Mesendoderm (in vitro differentiated cells): ENCODE measurements around the gene ZBTB8A.

Source experiments
- DNase-seq: peaks from one replicate; pipeline ENCODE4 v3.0.0; 2013
- H2AK5ac ChIP-seq: 2 replicates; pipeline ENCODE4 v1.6.1; 2013; ENCODE audit warnings: low read length, inconsistent platforms
- H2BK120ac ChIP-seq: 2 replicates; pipeline ENCODE4 v1.6.1; 2013; ENCODE audit warnings: low read depth, mild to moderate bottlenecking, low read length, moderate library complexity, mixed read lengths
- H2BK15ac ChIP-seq: replicated peaks from 2 replicates; pipeline ENCODE4 v1.6.1; 2013; ENCODE audit warnings: low read depth, mild to moderate bottlenecking, moderate library complexity
- H2BK5ac ChIP-seq: 2 replicates; pipeline ENCODE4 v1.6.1; 2013; ENCODE audit warnings: low read length, inconsistent platforms
- H3K18ac ChIP-seq: 2 replicates; pipeline ENCODE4 v1.6.1; 2013; ENCODE audit warnings: mild to moderate bottlenecking, low read length, mixed read lengths
- H3K23ac ChIP-seq: one replicate; pipeline ENCODE4 v1.6.1; 2013; ENCODE audit warnings: low read length
- H3K27ac ChIP-seq: 2 replicates; pipeline ENCODE4 v1.5.1; 2013; ENCODE audit warnings: low read depth, mild to moderate bottlenecking, inconsistent platforms, low read length, moderate library complexity
- H3K27me3 ChIP-seq: 2 replicates; pipeline ENCODE4 v1.6.1; 2013; ENCODE audit warnings: low read length, control low read depth, mild to moderate bottlenecking, inconsistent platforms; ENCODE audit not compliant: insufficient read depth, poor library complexity
- H3K36me3 ChIP-seq: 2 replicates; pipeline ENCODE4 v1.6.1; 2013; ENCODE audit warnings: low read length, inconsistent platforms; ENCODE audit not compliant: control insufficient read depth, insufficient read depth
- H3K4ac ChIP-seq: one replicate; pipeline ENCODE4 v1.6.1; 2013; ENCODE audit warnings: low read depth, mild to moderate bottlenecking, low read length, moderate library complexity
- H3K4me1 ChIP-seq: 2 replicates; pipeline ENCODE4 v1.6.1; 2013; ENCODE audit warnings: low read depth, low read length, inconsistent platforms; ENCODE audit not compliant: control insufficient read depth
- H3K4me2 ChIP-seq: 2 replicates; pipeline ENCODE4 v1.6.1; 2013; ENCODE audit warnings: low read length
- H3K4me3 ChIP-seq: 2 replicates; pipeline ENCODE4 v1.5.1; 2013; ENCODE audit warnings: mild to moderate bottlenecking, low read length
- H3K56ac ChIP-seq: one replicate; pipeline ENCODE4 v1.6.1; 2013; ENCODE audit warnings: low read length
- H3K79me1 ChIP-seq: 2 replicates; pipeline ENCODE4 v1.6.1; 2013; ENCODE audit warnings: low read length, inconsistent platforms
- H3K79me2 ChIP-seq: 2 replicates; pipeline ENCODE4 v1.6.1; 2013; ENCODE audit warnings: mild to moderate bottlenecking, low read length; ENCODE audit not compliant: control insufficient read depth, insufficient read depth
- H3K9ac ChIP-seq: 2 replicates; pipeline ENCODE4 v1.6.1; 2013; ENCODE audit warnings: low read length, inconsistent platforms
- H4K5ac ChIP-seq: one replicate; pipeline ENCODE4 v1.6.1; 2013; ENCODE audit warnings: low read length
- H4K8ac ChIP-seq: one replicate; pipeline ENCODE4 v1.6.1; 2013; ENCODE audit warnings: low read depth, mild to moderate bottlenecking, control low read depth, low read length, moderate library complexity
- WGBS: extraction: QIAGEN DNeasy Blood & Tissue Kit; methylation state at CpG from one replicate; pipeline ENCODE4 v1.1.7; 2013; ENCODE audit warnings: low lambda C conversion rate, missing lambda C conversion rate; ENCODE audit not compliant: insufficient coverage; ENCODE audit errors: extremely low coverage; 5-methylcytosine and 5-hydroxymethylcytosine counted together

The ZBTB8A gene

GRCh38 chr1:32644426-32644825 lies 105.2 kb downstream of the ZBTB8A start:
- no peaks in the 10 kb centered on the region for H3K4me1 ChIP-seq
- no peak overlapping the region for H3K18ac ChIP-seq
- no peak overlapping the region for H3K4me3 ChIP-seq
- H2BK15ac ChIP-seq: no peak overlapping the region
- no peak overlapping the region for H2BK5ac ChIP-seq
- no peak overlapping the region for H3K9ac ChIP-seq
- H3K79me1 ChIP-seq: peaks cover 11% of the 10 kb centered on the region
- peak overlapping the region; percentile 56 for H4K8ac ChIP-seq
- H3K27me3 ChIP-seq: no peaks in the 10 kb centered on the region
- no peak overlapping the region for H3K23ac ChIP-seq
- H3K36me3 ChIP-seq: no peaks in the 10 kb centered on the region
- peak overlapping the region; percentile 73 for H3K27ac ChIP-seq
- peaks cover 19% of the 10 kb centered on the region for H3K79me2 ChIP-seq
- H3K56ac ChIP-seq: no peak overlapping the region
- H4K5ac ChIP-seq: no peak overlapping the region
- no peak overlapping the region for H3K4me2 ChIP-seq
- no peak for DNase-seq
- H2BK120ac ChIP-seq: peak overlapping the region; percentile 28
- no peak overlapping the region for H3K4ac ChIP-seq
- no peak overlapping the region for H2AK5ac ChIP-seq
- no CpG with 5 or more reads among the region's 4 CpGs for WGBS

GRCh38 chr1:32647308-32648134 lies 108.3 kb downstream of the ZBTB8A start:
- Histone ChIP-seq H4K5ac (no peak overlapping the region), H3K79me2 (peaks cover 32% of the 10 kb centered on the region), H3K4me2 (no peak overlapping the region), H3K56ac (no peak overlapping the region), H3K36me3 (no peaks in the 10 kb centered on the region), H3K23ac (no peak overlapping the region), H3K4ac (no peak overlapping the region), H3K79me1 (peaks cover 9% of the 10 kb centered on the region), H4K8ac (no peak overlapping the region), H3K18ac (no peak overlapping the region), H2BK15ac (no peak overlapping the region), H2BK120ac (no peak overlapping the region), H3K4me3 (no peak overlapping the region), H2AK5ac (no peak overlapping the region), H2BK5ac (no peak overlapping the region), H3K27me3 (no peaks in the 10 kb centered on the region), H3K9ac (no peak overlapping the region), H3K27ac (no peak overlapping the region), H3K4me1 (no peaks in the 10 kb centered on the region)
- no CpG with 5 or more reads among the region's 6 CpGs for WGBS
- DNase-seq: no peak

DNA sequence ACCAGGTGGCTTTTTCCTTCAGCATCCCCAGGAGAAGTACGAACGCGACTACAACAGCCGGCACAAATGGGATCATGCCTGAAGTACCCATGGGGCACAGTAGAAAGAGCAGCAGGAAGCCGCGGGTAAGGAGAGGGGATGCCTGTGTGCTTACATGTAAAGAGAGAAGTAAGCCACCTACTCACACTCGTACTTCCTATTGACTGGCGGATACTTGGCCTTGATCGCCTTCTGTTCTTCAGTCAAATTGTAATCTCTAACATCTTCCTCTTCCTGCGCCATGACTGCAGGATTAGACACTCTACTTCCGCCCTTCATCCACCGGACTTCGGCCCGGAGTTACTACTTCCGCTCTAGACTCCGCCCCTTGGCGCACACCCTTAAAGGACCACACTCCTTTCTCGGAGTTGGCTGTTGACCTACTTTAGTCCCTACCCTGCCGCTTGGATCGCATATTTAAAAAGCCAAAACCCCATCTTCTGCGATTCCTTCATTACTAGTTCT lies 111.1 kb downstream of the ZBTB8A start, which contains the start of gene ZBTB8OS:
Gene ZBTB8OS, minus strand, starts transcription at position 303 of the 504 bp plus-strand sequence. Its CDS starts 21 bp downstream, at position 282.
- H3K23ac ChIP-seq: peak within 1 kb of the TSS; percentile 3
- H3K27me3 ChIP-seq: no peaks in the 10 kb centered on the region
- H3K18ac ChIP-seq: peak within 1 kb of the TSS; percentile 97
- H2BK120ac ChIP-seq: peak within 1 kb of the TSS; percentile 84
- peak within 1 kb of the TSS; percentile 95 for H3K4ac ChIP-seq
- peaks cover 3% of the 10 kb centered on the region for H3K4me1 ChIP-seq
- H4K5ac ChIP-seq: peak within 1 kb of the TSS; percentile 43
- H2BK15ac ChIP-seq: no peak within 1 kb of the TSS
- H3K79me2 ChIP-seq: peaks cover 48% of the 10 kb centered on the region
- peaks cover 6% of the 10 kb centered on the region for H3K79me1 ChIP-seq
- peak within 1 kb of the TSS; percentile 64 for H3K4me3 ChIP-seq
- H3K9ac ChIP-seq: peak within 1 kb of the TSS; percentile 98
- DNase-seq: peak; percentile 98
- WGBS: no CpG with 5 or more reads among the region's 21 CpGs
- H3K36me3 ChIP-seq: no peaks in the 10 kb centered on the region
- H2AK5ac ChIP-seq: no peak within 1 kb of the TSS
- peak within 1 kb of the TSS; percentile 35 for H3K4me2 ChIP-seq
- peak within 1 kb of the TSS; percentile 97 for H4K8ac ChIP-seq
- H3K27ac ChIP-seq: peak within 1 kb of the TSS; percentile 95
- peak within 1 kb of the TSS; percentile 95 for H3K56ac ChIP-seq
- peak within 1 kb of the TSS; percentile 89 for H2BK5ac ChIP-seq

DNA sequence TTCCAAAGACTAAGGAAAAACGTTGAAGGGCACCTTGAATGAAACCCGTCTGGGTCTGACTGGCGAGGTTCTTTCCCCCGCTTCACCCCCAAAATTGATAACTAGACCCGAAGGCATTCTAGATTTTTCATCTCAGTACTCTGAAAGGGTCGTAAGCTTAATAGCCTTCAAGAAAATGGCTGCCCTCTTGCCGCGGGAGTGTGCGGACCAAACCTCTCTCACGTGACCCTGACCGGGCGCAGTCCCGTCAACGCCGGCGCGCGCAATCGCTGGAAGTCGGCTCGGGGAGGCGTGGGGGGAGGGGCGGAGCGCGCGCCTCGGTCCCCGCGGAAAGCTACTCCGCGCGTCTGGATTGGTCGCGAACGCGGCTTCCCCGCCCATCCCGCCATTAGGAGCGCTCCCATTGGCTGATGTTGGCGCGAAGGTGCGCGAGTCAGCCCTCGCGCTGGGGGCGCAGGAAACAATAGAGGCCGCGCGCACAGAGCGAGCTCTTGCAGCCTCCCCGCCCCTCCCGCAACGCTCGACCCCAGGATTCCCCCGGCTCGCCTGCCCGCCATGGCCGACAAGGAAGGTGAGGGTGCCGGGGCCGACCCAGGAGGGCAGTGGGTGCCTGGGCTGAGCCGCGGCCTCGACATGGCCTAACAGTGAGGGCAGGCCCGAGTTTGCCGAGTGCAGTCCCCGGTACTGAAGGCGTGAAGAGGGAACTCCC lies 111.7 kb downstream of the ZBTB8A start, which contains the start of gene RBBP4:
Gene RBBP4, plus strand, starts transcription at position 457 of the 709 bp plus-strand sequence. Its CDS starts 99 bp downstream, at position 556.
- peaks cover 2% of the 10 kb centered on the region for H3K36me3 ChIP-seq
- H2BK120ac ChIP-seq: peak within 1 kb of the TSS; percentile 84
- no peak within 1 kb of the TSS for H2AK5ac ChIP-seq
- H3K23ac ChIP-seq: peak within 1 kb of the TSS; percentile 3
- H3K4ac ChIP-seq: peak within 1 kb of the TSS; percentile 95
- H2BK15ac ChIP-seq: no peak within 1 kb of the TSS
- H3K79me1 ChIP-seq: peaks cover 6% of the 10 kb centered on the region
- H4K5ac ChIP-seq: peak within 1 kb of the TSS; percentile 43
- peaks cover 3% of the 10 kb centered on the region for H3K4me1 ChIP-seq
- peak; percentile 99 for DNase-seq
- peak within 1 kb of the TSS; percentile 89 for H2BK5ac ChIP-seq
- H3K79me2 ChIP-seq: peaks cover 49% of the 10 kb centered on the region
- WGBS: no CpG with 5 or more reads among the region's 67 CpGs
- H3K9ac ChIP-seq: peak within 1 kb of the TSS; percentile 98
- H3K18ac ChIP-seq: peak within 1 kb of the TSS; percentile 97
- H3K27ac ChIP-seq: peak within 1 kb of the TSS; percentile 95
- H3K4me3 ChIP-seq: peak within 1 kb of the TSS; percentile 64
- peak within 1 kb of the TSS; percentile 97 for H4K8ac ChIP-seq
- peak within 1 kb of the TSS; percentile 35 for H3K4me2 ChIP-seq
- peak within 1 kb of the TSS; percentile 95 for H3K56ac ChIP-seq
- H3K27me3 ChIP-seq: no peaks in the 10 kb centered on the region

DNA sequence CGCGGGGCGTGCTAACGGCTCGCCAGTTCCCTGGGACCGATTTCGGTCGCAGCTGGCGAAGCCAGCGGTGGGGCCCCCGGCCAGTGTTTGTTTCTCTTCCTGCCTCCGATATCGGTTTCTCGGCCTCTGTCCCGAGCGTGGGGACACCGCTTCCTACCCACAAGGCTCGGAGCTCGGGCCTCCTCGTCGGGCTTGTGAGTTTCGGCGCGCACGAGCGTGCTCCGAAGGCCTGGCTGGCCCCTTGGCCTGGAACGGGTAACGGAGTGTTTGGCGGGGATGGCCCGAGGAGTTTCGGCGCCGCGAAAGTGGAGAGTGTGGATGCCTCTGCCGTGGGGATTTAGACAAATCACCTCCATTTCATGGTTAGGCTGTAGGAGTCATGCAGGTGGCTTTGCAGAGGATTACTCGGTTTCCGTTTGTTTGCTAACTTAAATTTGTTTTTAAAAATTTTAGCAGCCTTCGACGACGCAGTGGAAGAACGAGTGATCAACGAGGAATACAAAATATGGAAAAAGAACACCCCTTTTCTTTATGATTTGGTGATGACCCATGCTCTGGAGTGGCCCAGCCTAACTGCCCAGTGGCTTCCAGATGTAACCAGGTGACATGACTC lies 112.3 kb downstream of the ZBTB8A start:
- Histone ChIP-seq H2BK120ac (no peak overlapping the region), H3K4ac (peak overlapping the region; percentile 95), H3K23ac (peak overlapping the region; percentile 3), H3K4me1 (peaks cover 3% of the 10 kb centered on the region), H3K4me2 (peak overlapping the region; percentile 17), H2BK15ac (no peak overlapping the region), H2BK5ac (peak overlapping the region; percentile 89), H3K27ac (peak overlapping the region; percentile 84), H4K5ac (no peak overlapping the region), H2AK5ac (no peak overlapping the region), H3K18ac (peak overlapping the region; percentile 88), H3K4me3 (peak overlapping the region; percentile 54), H3K36me3 (peaks cover 2% of the 10 kb centered on the region), H3K27me3 (no peaks in the 10 kb centered on the region), H3K79me1 (peaks cover 6% of the 10 kb centered on the region), H3K79me2 (peaks cover 51% of the 10 kb centered on the region), H3K9ac (peak overlapping the region; percentile 98), H4K8ac (peak overlapping the region; percentile 17), H3K56ac (peak overlapping the region; percentile 95)
- no CpG with 5 or more reads among the region's 43 CpGs for WGBS
- no peak for DNase-seq
